ENCODE data around the gene VCAN.

- TF ChIP-seq BCL11A (tag by site-specific recombination; IDR thresholded peaks at IDR 0.05; ENCODE audit: low read depth), result no peak
- TF ChIP-seq CTCF (tag by site-specific recombination; IDR thresholded peaks at IDR 0.05), result no peak
- no peak for TF ChIP-seq MYNN (tag by site-specific recombination; IDR thresholded peaks at IDR 0.05; ENCODE audit: borderline replicate concordance)
- TF ChIP-seq ZNF658 (tag by site-specific recombination; IDR thresholded peaks at IDR 0.05), result no peak
- TF ChIP-seq TCF7L2 (IDR thresholded peaks at IDR 0.05; ENCODE audit: borderline replicate concordance, low read depth, low read length), result no peak
- no peak for TF ChIP-seq SETDB1 (IDR thresholded peaks at IDR 0.05; ENCODE audit: insufficient read length, low read length)
- TF ChIP-seq ZNF398 (tag by site-specific recombination; IDR thresholded peaks at IDR 0.05), result no peak
- no peak for TF ChIP-seq ZBTB48 (tag by site-specific recombination; IDR thresholded peaks at IDR 0.05)
- no peak for TF ChIP-seq ZNF792 (tag by site-specific recombination; IDR thresholded peaks at IDR 0.05)
- TF ChIP-seq ZNF114 (tag by site-specific recombination; IDR thresholded peaks at IDR 0.05), result no peak
- TF ChIP-seq ZNF121 (tag by site-specific recombination; IDR thresholded peaks at IDR 0.05), result no peak
- TF ChIP-seq HOXA7 (CRISPR knock-in tag; IDR thresholded peaks at IDR 0.05; ENCODE audit: borderline replicate concordance), result no peak
- TF ChIP-seq ZNF837 (tag by site-specific recombination; IDR thresholded peaks at IDR 0.05), result no peak
- no peak for TF ChIP-seq ATF2 (tag by site-specific recombination; IDR thresholded peaks at IDR 0.05; ENCODE audit: low read depth)
Observed at GRCh38 chr5:83531661-83532060, 60.1 kb downstream of the VCAN start.

All from HEK293 (cell line).